GM23338 (cell line): Measurements from ENCODE around the gene LRMDA. TPM values are rescaled to one million over a fixed set of nuclear protein-coding genes. Genes with fewer than 3 reads are reported as not detected.

Experiments
- ATAC-seq: fragments of 200-7000 bp; cut with Tn5 transposase; 3 replicates; pipeline ENCODE4 v1.9.1; 2020
- DNase-seq: peaks from one replicate; pipeline ENCODE4 v3.0.0-alpha.2; 2015; ENCODE audit warnings: low spot score
- H2AFZ ChIP-seq: fragments of 200-600 bp; sonication (generic); 2 replicates; pipeline ENCODE4 v1.8.0; 2016; ENCODE audit warnings: antibody characterized with exemption, mild to moderate bottlenecking, moderate library complexity
- H3F3A ChIP-seq: fragments of 200-600 bp; sonication (generic); replicated peaks from 2 replicates; pipeline ENCODE4 v1.8.0; 2017; ENCODE audit warnings: antibody characterized with exemption, mixed run types, low read depth
- H3K27ac ChIP-seq: fragments of 200-600 bp; sonication (generic); 2 replicates; pipeline ENCODE4 v1.6.1; 2016; ENCODE audit warnings: low read depth
- H3K27me3 ChIP-seq: fragments of 200-600 bp; sonication (generic); 2 replicates; pipeline ENCODE4 v1.8.0; 2016; ENCODE audit warnings: mild to moderate bottlenecking, mixed run types, moderate library complexity; ENCODE audit not compliant: insufficient read depth
- H3K36me3 ChIP-seq: fragments of 200-600 bp; sonication (generic); 2 replicates; pipeline ENCODE4 v1.8.0; 2016; ENCODE audit warnings: mild to moderate bottlenecking; ENCODE audit not compliant: insufficient read depth
- H3K4me1 ChIP-seq: fragments of 200-600 bp; sonication (generic); 2 replicates; pipeline ENCODE4 v1.8.0; 2016; ENCODE audit warnings: mild to moderate bottlenecking, moderate library complexity; ENCODE audit not compliant: insufficient read depth
- H3K4me2 ChIP-seq: fragments of 200-600 bp; sonication (generic); 2 replicates; pipeline ENCODE4 v1.7.1; 2017; ENCODE audit warnings: mixed run types
- H3K4me3 ChIP-seq: fragments of 200-600 bp; sonication (generic); 2 replicates; pipeline ENCODE4 v1.6.1; 2016; ENCODE audit warnings: mixed run types
- H3K79me2 ChIP-seq: fragments of 200-600 bp; sonication (generic); replicated peaks from 2 replicates; pipeline ENCODE4 v1.8.0; 2017; ENCODE audit warnings: mild to moderate bottlenecking; ENCODE audit not compliant: insufficient read depth
- H3K9me2 ChIP-seq: fragments of 200-600 bp; sonication (generic); 2 replicates; pipeline ENCODE4 v1.8.0; 2017; ENCODE audit not compliant: insufficient read depth
- H4K20me1 ChIP-seq: fragments of 200-600 bp; sonication (generic); replicated peaks from 2 replicates; pipeline ENCODE4 v1.8.0; 2017; ENCODE audit warnings: mild to moderate bottlenecking; ENCODE audit not compliant: insufficient read depth
- H3K27ac Mint-ChIP-seq: 2 replicates; pipeline ENCODE4 v1.8.0; 2020; ENCODE audit warnings: inconsistent platforms, mild to moderate bottlenecking, moderate library complexity, mixed read lengths
- H3K27me3 Mint-ChIP-seq: 3 replicates; pipeline ENCODE4 v1.8.0; 2022; ENCODE audit warnings: low read depth, mild to moderate bottlenecking, moderate library complexity, mixed read lengths, inconsistent platforms; ENCODE audit not compliant: insufficient read depth, poor library complexity
- H3K36me3 Mint-ChIP-seq: 3 replicates; pipeline ENCODE4 v1.8.0; 2021; ENCODE audit warnings: low read depth, mild to moderate bottlenecking, inconsistent platforms, moderate library complexity, mixed read lengths
- H3K4me1 Mint-ChIP-seq: 3 replicates; pipeline ENCODE4 v1.8.0; 2020; ENCODE audit warnings: mild to moderate bottlenecking, inconsistent platforms, mixed read lengths
- H3K4me3 Mint-ChIP-seq: 3 replicates; pipeline ENCODE4 v1.8.0; 2021; ENCODE audit warnings: moderate library complexity, mild to moderate bottlenecking, inconsistent platforms, mixed read lengths
- H3K9me3 Mint-ChIP-seq: 3 replicates; pipeline ENCODE4 v1.8.0; 2020; ENCODE audit warnings: moderate library complexity, mild to moderate bottlenecking, inconsistent platforms, mixed read lengths
- CREB1 ChIP-seq: fragments of 250-450 bp; sonication (Bioruptor Pico); IDR thresholded peaks from 2 replicates; pipeline ENCODE4 v1.5.0; 2020; ENCODE audit warnings: low read depth, mild to moderate bottlenecking, moderate library complexity
- CTCF ChIP-seq, 2 experiments: fragments of 200-600 bp in 1 of 2; sonication (generic) in 1 of 2; conservative IDR thresholded peaks; 2 replicates each; pipeline versions ENCODE4 v1.5.1 to v1.6.1; 2016 to 2017; ENCODE audit warnings: antibody characterized with exemption in 2 of 2, low read depth in 2 of 2, mild to moderate bottlenecking in 2 of 2, moderate library complexity in 1 of 2
- ETS1 ChIP-seq: IDR thresholded peaks from 2 replicates; pipeline ENCODE4 v1.6.1; 2016; ENCODE audit warnings: antibody characterized with exemption
- EZH2phosphoT487 ChIP-seq: fragments of 200-600 bp; sonication (generic); IDR thresholded peaks from one replicate; pipeline ENCODE4 v1.8.1; 2018; ENCODE audit warnings: antibody characterized with exemption; ENCODE audit not compliant: unreplicated experiment
- JUNB ChIP-seq: IDR thresholded peaks from one replicate; pipeline ENCODE4 v1.6.1; 2016; ENCODE audit warnings: antibody characterized with exemption; ENCODE audit not compliant: unreplicated experiment
- POLR2AphosphoS5 ChIP-seq: IDR thresholded peaks from 2 replicates; pipeline ENCODE4 v1.6.1; 2016; ENCODE audit warnings: antibody characterized with exemption, low read depth
- REST ChIP-seq: IDR thresholded peaks from one replicate; pipeline ENCODE4 v1.6.1; 2018; ENCODE audit warnings: antibody characterized with exemption; ENCODE audit not compliant: unreplicated experiment
- STAT1 ChIP-seq: IDR thresholded peaks from one replicate; pipeline ENCODE4 v1.6.1; 2016; ENCODE audit warnings: antibody characterized with exemption; ENCODE audit not compliant: unreplicated experiment
- ZNF114 ChIP-seq: fragments of 250-450 bp; sonication (Bioruptor Pico); IDR thresholded peaks from 2 replicates; pipeline ENCODE4 v1.5.0; 2020; ENCODE audit warnings: mild to moderate bottlenecking, moderate library complexity
- ZNF331 ChIP-seq: fragments of 250-450 bp; sonication (Bioruptor Pico); IDR thresholded peaks from 2 replicates; pipeline ENCODE4 v1.5.0; 2020; ENCODE audit warnings: low read depth, mild to moderate bottlenecking, moderate library complexity
- polyA plus RNA-seq: library from polyadenylated mRNA; unstranded; fragments of >200 nt; fragmentation: Nextera tagmentation; extraction: Ambion mirVana; gene quantifications from 2 replicates; pipeline ENCODE4 v1.2.1, GENCODE V29; 2016
- total RNA-seq: library from RNA; depleted of rRNA; stranded (reverse); fragments of >200 nt; shearing (Covaris generic); gene quantifications from 2 replicates; pipeline ENCODE4 v1.2.3, GENCODE V29; 2014

LRMDA gene
- total and polyA plus RNA-seq, 2 experiments from 2014 or later = 0.90 to 1.8 TPM

GRCh38 chr10:75974080-75974479 lies 542.7 kb downstream of the LRMDA start (continued):
- TF ChIP-seq REST (no peak), POLR2AphosphoS5 (no peak), CTCF (conservative IDR thresholded peaks at IDR 0.05; ENCODE audit: low read depth in 2 of 2) (no peak), ZNF114 (CRISPR knock-in tag) (no peak), EZH2phosphoT487 (no peak), ZNF331 (CRISPR knock-in tag) (no peak), JUNB (no peak), ETS1 (no peak)

- Histone ChIP-seq H3K4me1 (no peaks in the 10 kb centered on the region), H3K9me2 (peaks cover 8% of the 10 kb centered on the region; the same call in 1 of the 2 replicates), H2AFZ (no peak overlapping the region), H3K4me2 (no peak overlapping the region), H3F3A (no peaks in the 10 kb centered on the region), H3K4me3 (no peak overlapping the region), H3K27ac (no peak overlapping the region), H3K79me2 (no peaks in the 10 kb centered on the region), H4K20me1 (no peaks in the 10 kb centered on the region), H3K36me3 (no peaks in the 10 kb centered on the region), H3K27me3 (no peaks in the 10 kb centered on the region)
- TF ChIP-seq ETS1 (no peak), CREB1 (CRISPR knock-in tag) (no peak), EZH2phosphoT487 (no peak), REST (no peak), STAT1 (no peak), CTCF (conservative IDR thresholded peaks at IDR 0.05; ENCODE audit: low read depth in 2 of 2) (no peak)
- H3K9me3 Mint-ChIP-seq = no peaks in the 10 kb centered on the region
- ATAC-seq (no peak), DNase-seq (no peak)
- H3K36me3 Mint-ChIP-seq = no peaks in the 10 kb centered on the region
- peaks cover 10% of the 10 kb centered on the region; the same call in 2 of the 3 replicates for H3K4me1 Mint-ChIP-seq
- no peaks in the 10 kb centered on the region for H3K27me3 Mint-ChIP-seq
- no peak overlapping the region for H3K4me3 Mint-ChIP-seq
- H3K27ac Mint-ChIP-seq = no peak overlapping the region
These were observed 545.3 kb downstream of the LRMDA start for GRCh38 chr10:75976681-75977080.
